GM18508 (cell line): ENCODE measurements around the gene LRRC41.
"Not testable (repeated sequence)": the region's sequence is repeated elsewhere in the genome, so short reads cannot be mapped to it uniquely, and the experiment has no call there.

Experiments used
- ATAC-seq: cut with Tn5 transposase; IDR thresholded peaks from one replicate; pipeline ENCODE4 v1.9.1; 2021; ENCODE audit warnings: moderate number of reproducible peaks; ENCODE audit not compliant: insufficient read depth, unreplicated experiment

Gene LRRC41, protein sequence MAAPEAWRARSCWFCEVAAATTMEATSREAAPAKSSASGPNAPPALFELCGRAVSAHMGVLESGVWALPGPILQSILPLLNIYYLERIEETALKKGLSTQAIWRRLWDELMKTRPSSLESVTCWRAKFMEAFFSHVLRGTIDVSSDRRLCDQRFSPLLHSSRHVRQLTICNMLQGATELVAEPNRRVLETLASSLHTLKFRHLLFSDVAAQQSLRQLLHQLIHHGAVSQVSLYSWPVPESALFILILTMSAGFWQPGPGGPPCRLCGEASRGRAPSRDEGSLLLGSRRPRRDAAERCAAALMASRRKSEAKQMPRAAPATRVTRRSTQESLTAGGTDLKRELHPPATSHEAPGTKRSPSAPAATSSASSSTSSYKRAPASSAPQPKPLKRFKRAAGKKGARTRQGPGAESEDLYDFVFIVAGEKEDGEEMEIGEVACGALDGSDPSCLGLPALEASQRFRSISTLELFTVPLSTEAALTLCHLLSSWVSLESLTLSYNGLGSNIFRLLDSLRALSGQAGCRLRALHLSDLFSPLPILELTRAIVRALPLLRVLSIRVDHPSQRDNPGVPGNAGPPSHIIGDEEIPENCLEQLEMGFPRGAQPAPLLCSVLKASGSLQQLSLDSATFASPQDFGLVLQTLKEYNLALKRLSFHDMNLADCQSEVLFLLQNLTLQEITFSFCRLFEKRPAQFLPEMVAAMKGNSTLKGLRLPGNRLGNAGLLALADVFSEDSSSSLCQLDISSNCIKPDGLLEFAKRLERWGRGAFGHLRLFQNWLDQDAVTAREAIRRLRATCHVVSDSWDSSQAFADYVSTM

DNA sequence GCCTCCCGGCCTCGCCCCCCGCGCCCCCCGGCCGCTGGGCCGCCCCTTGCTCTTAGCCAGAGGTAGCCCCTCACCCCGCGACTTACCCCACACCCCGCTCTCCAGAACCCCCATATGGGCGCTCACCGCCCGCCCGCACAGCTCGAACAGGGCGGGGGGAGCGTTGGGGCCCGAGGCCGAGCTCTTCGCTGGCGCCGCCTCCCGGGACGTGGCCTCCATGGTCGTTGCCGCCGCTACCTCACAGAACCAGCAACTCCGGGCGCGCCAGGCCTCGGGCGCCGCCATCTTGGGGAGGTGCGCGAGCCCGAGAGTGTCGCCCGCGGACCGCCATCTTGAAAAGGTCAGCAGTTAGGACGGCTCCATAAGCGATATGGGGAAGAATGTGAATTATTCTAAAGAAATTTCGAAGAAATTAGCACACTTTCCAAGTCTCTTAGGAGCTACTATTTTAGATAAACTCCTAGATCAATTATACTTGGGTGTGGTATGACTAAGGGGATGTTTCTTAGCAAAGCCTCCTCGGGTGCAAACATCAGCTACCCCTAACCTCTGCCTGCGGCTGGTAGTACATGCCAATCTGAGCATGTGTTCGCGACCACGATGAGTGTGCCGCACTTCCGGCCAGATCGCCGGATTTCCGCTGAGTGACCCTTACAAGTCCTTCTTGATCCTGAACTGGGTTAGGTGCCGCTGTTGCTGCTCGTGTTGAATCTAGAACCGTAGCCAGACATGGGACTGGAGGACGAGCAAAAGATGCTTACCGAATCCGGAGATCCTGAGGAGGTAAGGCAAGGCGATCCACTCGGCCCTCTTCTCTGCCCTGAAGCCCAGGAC lies at the start of gene LRRC41, which contains the start of gene UQCRH:
LRRC41 (minus strand) TSS at position 579 of the 834 bp plus-strand sequence; CDS start at position 285, 294 bp downstream.
UQCRH (plus strand) TSS at position 661 of the 834 bp plus-strand sequence; CDS start at position 730, 69 bp downstream.
- ATAC-seq = peak; percentile 59

DNA sequence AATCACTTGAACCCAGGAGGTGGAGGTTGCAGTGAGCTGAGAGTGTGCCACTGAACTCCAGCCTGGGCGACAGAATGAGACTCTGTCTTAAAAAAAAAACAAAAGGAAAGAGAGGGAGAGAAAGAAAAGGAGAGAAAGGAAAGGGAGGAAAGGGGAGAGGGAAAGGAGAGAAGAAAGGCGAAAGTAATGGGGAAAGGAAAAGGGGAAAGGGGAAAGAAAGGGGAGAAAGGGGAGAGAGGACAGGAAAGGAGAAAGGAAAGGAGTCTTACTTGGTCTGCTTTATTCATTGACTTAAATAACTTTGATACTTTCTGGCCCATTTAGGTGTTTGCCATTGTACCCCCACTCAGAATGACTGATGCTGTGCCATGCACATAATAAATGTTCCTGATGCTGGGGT lies 48.9 kb upstream of the LRRC41 start:
- no peak for ATAC-seq

DNA sequence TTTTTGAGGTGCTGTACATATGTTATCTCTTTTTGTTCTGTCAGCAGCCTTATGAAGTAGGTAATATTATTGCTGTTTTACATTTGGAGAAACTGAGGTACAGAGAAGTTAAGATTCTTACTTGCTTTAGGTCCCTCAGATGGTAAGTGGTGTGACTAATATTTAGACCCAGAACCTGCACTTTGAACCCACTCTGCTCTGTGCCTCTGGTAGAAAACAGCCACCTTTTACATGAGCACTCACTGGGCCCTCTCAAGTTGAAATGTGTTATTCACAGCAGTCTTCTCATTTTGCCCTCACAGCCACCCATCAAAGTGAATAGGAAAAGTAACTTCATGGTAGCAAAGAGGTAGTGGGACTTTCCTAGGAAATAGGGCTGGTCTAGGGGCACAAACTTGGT lies 41.9 kb upstream of the LRRC41 start:
- ATAC-seq = no peak

DNA sequence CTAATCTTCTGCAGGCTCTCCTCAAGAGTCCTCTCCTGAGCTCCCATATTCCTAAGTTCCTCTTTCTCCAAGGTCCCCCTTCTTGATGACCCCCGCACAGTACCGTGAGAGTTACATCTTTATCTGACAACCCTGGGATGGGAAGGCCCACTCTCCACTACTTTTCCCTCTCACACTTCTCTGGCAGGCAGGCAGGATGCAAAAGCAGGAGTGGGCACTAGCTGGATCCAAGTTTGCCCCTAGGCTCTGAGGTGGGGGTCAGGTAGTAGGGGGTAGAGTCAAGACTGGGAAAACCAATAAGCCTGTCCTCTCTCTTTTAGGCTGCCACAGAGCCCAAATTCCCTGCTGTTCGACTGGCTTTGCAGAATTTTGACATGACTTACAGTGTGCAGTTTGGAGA lies 41.1 kb upstream of the LRRC41 start:
- ATAC-seq = no peak

DNA sequence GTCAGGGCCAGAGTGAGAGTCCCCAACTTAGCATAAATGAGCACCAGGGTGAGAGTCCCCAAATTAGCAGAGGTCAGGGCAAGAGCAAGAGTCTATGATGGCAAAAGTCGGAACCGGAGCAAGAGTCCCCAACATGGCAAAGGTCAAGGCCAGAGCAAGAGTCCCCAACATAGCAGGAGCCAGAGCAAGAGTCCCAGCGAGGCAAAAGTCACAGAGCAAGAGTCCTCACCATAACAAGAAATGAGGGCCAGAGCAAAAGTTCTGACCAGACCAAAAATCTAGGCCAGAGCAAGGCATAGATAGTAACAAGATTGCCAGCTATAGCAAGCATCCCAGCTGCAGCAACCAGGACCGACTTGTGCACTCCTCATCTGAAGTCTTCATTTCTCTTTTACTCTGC lies 40.3 kb upstream of the LRRC41 start:
- ATAC-seq = no peak

DNA sequence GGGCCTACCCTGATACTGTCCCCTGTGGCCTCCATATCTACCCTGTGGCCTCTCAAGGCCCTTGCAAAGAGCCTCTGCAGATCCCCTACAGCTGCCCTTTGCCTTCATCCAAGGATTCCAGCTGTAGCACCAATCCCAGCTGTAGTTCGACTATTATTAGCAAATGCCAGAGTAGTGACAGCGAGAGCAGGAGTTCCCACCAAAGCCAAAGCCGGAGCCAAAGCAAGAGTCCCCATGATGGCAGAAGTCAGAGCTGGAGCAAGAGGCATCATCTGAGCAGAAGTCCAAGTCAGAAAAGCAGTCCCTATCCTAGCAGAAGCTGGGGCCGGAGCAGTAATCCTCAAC lies 39.9 kb upstream of the LRRC41 start:
- ATAC-seq = no peak

DNA sequence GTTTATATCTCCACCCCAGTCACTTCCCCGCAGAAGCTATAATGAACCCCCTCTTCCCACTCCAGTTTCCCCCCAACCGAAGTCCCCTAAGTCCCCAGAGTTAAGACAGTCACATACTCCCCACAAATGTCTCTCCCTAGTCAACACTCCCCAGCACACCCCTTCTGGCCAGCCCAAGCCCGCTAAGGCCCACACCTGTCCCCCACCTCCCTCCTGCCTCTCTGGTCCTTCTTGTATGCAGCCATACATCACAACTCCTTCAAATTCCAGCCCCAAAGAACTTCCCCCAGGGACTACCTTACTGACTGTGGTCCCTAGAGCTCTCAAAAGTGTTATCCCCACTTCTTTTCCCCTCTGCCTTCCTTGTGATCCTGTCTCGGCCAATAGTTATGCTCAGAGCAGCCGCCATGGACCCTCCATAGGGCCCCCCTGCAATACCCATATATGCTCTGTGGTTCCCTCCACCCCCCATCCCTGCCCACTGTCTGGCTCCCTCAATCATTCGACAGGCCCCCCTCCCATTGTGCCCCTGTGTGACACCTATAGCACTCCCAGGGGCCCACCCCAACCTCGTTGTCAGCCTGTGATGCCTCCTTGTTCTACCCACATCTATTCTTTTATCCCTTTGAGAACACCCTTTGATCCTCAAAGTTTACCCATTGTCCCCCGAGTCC lies 39.4 kb upstream of the LRRC41 start:
- no peak for ATAC-seq

DNA sequence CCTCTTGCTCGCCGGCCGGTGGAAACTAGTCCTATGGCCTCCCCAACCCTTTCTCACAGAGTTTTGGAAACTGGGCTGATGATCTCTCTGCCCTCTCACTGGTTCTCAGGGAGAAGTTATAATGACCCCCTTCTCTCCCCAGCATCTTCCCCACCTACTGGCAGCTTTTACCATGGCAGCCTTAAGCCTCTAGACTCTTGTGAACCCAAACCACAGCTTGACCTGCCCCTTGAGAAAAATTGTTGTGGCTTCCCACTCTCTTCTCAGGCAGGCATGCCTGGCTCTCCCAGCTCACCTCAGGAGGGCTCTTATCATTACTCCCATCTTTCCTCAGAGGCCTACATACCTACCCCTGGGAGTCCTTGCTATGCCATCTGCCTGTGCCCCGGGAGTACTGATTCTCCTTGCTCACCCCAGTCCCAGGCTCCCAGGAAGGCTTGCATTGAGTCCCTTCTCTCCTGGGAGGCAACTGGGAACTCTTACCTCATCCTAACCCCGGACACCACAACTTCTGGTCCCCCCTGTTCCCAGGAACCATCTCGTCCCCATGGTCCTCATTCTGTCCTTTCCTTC lies 38.8 kb upstream of the LRRC41 start:
- no peak for ATAC-seq

DNA sequence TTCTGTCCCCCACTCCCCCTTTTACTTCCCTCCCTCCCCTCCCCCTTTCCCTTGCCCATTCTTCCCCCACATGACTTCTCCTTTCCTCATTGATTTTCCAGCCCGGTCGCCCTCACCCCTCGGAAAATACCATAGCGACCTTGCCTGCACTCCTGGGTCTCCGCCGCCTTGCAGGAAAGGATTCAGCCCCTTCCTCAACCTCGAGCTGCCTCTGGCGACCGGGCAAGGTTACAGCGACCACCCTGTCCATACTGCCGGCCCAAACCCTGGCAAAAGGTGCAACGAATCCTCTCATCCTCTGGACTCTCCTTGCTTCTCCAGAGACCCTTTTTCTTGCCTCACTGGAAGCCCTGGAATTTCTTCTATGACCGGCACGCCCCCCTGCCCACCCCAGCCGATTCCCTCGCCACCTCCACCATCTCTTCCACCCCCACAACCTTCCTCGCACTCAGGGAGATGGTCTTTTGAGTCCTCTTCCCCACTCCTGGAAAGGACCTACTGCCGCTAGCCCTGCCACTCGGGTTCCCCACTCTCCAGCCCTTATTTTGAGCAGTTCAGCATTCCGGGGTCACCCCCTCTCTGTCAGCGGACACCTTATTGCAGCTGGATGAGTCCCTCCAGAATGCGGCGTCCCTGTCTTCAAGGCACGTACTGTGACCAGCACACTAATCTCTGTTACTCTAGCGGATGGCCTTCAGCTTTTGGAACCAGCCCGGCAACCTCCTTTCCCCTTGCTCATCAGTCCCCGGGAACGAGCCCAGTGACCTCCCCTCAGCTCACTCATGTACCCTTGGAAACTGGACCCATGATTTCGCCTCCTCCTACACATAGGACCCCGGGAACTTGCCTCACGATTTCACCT lies 38.0 kb upstream of the LRRC41 start:
- ATAC-seq = no peak

DNA sequence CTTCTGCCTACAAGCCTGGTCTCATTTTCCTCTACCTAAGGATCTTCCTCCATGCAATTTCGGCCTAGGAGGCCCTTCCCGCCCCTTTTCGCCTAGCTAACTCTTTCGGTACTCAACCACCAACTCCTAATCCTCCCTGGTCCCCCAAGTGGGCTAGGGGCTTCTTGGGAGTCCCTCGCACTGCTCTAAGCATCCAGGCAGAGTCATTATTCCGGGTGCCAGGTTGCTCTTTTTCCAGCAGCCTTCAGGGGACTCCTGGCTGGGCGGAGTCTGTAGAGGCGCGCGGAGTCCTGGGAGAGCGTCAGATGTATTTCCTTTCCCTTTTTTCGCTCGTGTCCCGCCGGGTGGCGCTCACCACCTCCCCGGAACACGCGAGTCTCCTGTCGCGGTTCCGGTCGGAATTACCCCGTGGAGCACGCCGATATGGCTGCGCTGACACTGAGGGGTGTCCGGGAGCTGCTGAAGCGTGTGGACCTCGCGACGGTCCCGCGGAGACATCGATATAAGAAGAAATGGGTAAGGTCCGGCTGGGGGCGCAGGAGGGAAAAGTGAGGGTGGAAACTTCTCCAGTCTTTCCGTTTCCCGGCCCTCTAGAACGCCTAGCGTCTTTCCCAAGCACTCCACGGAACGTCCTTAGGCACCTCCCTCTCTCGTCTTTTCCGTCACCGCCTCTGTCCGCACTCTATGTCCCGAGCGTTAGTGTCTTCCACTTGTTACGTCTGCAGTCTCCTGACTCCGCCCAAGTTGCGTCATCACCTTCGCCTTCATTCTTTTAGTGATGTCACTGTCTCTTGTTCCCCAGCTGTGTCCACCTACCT lies 37.2 kb upstream of the LRRC41 start, which contains the start of gene NSUN4:
NSUN4 (plus strand) TSS at position 404 of the 818 bp plus-strand sequence; CDS start at position 424, 20 bp downstream.
- no peak for ATAC-seq

DNA sequence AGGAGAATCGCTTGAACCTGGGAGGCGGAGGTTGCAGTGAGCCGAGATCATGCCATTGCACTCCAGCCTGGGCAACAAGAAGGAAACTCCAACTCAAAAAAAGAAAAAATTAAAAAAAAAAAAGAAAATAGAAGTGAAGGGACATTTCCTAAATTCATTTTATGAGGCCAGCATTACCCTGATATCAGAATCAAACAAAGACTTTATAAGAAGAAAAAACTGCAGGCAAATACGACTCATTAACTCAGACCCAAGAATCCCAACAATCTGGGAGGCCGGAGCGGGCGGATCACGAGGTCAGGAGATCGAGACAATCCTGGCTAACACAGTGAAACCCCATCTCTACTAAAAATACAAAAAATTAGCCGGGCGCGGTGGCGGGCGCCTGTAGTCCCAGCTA lies 34.0 kb upstream of the LRRC41 start:
- not testable (repeated sequence) for ATAC-seq

DNA sequence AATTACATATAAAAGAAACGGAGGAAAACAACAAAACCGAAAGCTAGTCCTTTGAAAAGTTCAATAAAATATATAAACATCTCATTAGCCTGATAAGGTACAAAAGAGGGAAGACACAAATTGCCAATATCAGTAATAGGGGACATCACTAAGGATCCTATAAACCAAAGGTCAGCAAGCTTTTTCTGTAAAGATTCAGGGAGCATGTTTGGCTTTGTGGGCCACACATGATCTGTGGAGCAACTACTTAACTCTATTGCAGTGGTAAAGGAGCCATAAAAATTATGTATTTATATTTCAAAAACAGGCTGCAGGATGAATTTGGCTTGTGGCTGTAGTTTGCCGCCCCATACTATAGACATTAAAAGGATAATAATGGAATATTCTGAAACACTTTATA lies 31.7 kb upstream of the LRRC41 start:
- no peak for ATAC-seq

DNA sequence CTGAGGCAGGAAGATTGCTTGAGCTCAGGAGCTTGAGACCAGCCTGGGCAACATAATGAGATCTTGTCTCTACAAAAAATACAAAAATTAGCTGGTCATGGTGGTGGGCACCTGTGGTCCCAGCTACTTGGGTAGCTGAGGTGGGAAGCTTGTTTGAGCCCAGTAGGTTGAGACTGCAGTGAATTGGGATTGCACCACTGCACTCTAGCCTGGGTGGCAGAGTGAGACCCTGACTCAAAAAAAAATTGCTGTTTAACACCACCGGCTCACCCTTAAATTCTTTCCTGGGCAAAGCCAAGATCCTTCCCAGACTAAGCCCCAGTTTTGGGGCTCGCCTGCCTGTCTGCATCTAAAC lies 30.6 kb upstream of the LRRC41 start:
- no peak for ATAC-seq

DNA sequence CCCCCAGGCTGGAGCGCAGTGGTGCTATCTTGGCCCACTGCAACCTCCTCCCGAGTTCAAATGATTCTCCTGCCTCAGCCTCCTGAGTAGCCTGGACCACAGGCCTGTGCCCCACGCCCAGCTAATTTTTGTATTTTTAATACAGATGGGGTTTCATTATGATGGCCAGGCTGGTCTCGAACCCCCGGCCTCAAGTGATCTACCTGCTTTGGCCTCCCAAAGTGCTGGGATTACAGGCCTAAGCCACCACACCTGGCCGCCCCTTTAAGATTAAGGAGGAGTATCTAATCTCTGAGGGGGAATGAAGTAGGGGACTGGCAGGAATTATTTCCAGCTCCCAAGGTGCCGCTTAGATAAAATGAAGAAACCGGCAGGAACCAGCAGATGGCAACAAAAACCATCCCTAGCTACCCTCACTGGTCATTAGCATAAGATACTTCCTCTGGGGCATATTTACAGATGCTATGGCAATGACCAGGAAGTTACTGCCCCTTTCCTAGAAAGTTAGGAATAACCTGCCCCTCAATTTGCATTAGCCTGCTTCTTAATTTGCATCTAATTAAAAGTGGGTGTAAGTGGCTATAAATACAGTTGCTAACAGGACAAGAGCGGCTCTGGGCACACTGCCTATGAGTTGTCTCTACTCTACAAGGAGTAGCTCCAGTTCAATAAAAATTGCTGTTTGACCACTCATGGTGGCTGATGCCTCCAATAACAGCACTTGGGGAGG lies 30.0 kb upstream of the LRRC41 start:
- no peak for ATAC-seq

DNA sequence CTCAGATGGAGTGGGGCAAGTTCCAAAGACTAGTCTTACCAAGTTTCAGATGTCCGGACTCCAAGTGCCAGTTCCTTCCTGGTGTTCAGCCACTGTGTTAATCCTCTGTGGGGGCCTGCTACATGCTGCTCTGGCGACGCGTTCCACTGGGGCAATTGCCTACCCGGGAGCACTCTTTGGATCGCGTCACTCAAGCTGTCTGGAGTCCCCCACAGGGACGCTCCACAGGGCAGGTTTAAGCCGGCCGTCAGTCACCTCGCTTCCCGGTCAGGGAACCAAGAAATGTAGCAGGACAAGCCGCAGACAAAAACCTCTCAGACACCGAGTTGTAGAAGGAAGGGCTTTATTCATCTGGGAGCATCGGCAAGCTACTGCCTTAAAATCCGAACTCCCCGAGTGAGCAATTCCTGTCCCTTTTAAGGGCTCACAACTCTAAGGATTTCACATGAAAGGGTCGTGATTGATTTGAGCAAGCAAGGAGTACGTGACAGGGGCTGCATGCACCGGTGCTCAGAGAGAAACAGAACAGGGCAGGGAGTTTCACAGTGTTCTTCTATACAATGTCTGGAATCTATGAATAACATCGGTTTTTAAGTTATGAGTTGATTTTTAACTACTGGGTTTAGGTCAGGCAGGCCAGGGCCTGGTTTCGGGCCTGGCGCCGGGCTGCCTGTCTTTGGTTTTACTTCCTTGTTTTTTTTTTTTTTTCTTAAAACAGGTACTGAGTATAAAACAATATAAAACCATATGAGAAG lies 28.5 kb upstream of the LRRC41 start:
- not testable (repeated sequence) for ATAC-seq

DNA sequence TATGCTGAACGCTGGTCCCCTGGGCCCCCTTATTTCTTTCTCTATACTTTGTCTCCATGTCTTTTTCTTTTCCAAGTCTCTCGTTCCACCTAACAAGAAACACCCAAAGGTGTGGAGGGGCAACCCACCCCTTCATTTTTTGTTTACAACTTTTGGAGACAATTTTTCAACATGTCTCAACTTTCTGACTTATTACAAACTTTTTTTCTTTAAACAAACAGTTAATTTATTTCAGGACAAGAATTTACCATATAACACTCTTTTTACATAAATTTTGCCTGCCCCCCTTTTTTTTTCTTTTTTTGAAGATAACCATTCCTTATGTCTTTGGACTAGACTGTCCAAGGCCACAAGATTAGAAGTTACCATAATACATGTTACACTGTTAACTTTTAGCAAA lies 27.0 kb upstream of the LRRC41 start:
- not testable (repeated sequence) for ATAC-seq

DNA sequence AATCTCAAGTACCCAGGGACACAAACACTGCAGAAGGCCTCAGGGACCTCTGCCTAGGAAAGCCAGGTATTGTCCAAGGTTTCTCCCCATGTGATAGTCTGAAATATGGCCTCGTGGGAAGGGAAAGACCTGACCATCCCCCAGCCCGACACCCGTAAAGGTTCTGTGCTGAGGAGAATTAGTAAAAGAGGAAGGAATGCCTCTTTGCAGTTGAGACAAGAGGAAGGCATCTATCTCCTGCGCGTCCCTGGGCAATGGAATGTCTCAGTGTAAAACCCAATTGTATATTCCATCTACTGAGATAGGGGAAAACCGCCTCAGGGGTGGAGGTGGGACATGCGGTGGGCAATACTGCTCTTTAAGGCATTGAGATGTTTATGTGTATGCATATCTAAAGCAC lies 26.4 kb upstream of the LRRC41 start:
- not testable (repeated sequence) for ATAC-seq
